ENCODE results near the gene TXLNB.
"Not testable (repeated sequence)": the region's sequence is repeated elsewhere in the genome, so short reads cannot be mapped to it uniquely, and the experiment has no call there.

TXLNB gene

GRCh38 chr6:139293230-139293629 lies 1.4 kb upstream of the TXLNB start:
- not testable (repeated sequence) for H3K36me3 ChIP-seq (ENCODE audit: control insufficient read depth, insufficient read depth, low read length); DNase-seq; H3K9me3 ChIP-seq (ENCODE audit: control insufficient read depth, low read length); H3K27me3 ChIP-seq (replicated peaks; ENCODE audit: control insufficient read depth, insufficient read depth, low read length, poor library complexity, severe bottlenecking); H3K4me3 ChIP-seq (ENCODE audit: insufficient read depth, low read depth, low read length, poor library complexity, severe bottlenecking)
- Histone ChIP-seq H3K4me1 (ENCODE audit: control insufficient read depth, insufficient read depth, low read length, poor library complexity, severe bottlenecking) (peaks cover 40% of the 10 kb centered on the region), H3K27ac (ENCODE audit: insufficient read depth, low read length, poor library complexity, severe bottlenecking) (peak overlapping the region; percentile 18)

- Histone ChIP-seq H3K36me3 (ENCODE audit: control insufficient read depth, insufficient read depth, low read length) (no peaks in the 10 kb centered on the region), H3K27ac (ENCODE audit: insufficient read depth, low read length, poor library complexity, severe bottlenecking) (peak overlapping the region; percentile 71), H3K4me1 (ENCODE audit: control insufficient read depth, insufficient read depth, low read length, poor library complexity, severe bottlenecking) (peaks cover 40% of the 10 kb centered on the region), H3K27me3 (replicated peaks; ENCODE audit: control insufficient read depth, insufficient read depth, low read length, poor library complexity, severe bottlenecking) (no peaks in the 10 kb centered on the region), H3K9me3 (ENCODE audit: control insufficient read depth, low read length) (no peaks in the 10 kb centered on the region), H3K4me3 (ENCODE audit: insufficient read depth, low read depth, low read length, poor library complexity, severe bottlenecking) (peak overlapping the region; percentile 17)
- peak in 1 of 3 donors; percentile 12 for DNase-seq
These were observed 949 bp downstream of the TXLNB start for GRCh38 chr6:139290787-139291311.

GRCh38 chr6:139289233-139289632 lies 2.6 kb downstream of the TXLNB start:
- Histone ChIP-seq H3K36me3 (ENCODE audit: control insufficient read depth, insufficient read depth, low read length) (no peaks in the 10 kb centered on the region), H3K27ac (ENCODE audit: insufficient read depth, low read length, poor library complexity, severe bottlenecking) (no peak overlapping the region), H3K4me1 (ENCODE audit: control insufficient read depth, insufficient read depth, low read length, poor library complexity, severe bottlenecking) (peaks cover 35% of the 10 kb centered on the region), H3K27me3 (replicated peaks; ENCODE audit: control insufficient read depth, insufficient read depth, low read length, poor library complexity, severe bottlenecking) (no peaks in the 10 kb centered on the region), H3K9me3 (ENCODE audit: control insufficient read depth, low read length) (no peaks in the 10 kb centered on the region), H3K4me3 (ENCODE audit: insufficient read depth, low read depth, low read length, poor library complexity, severe bottlenecking) (no peak overlapping the region)
- no peak for DNase-seq

GRCh38 chr6:139288496-139289040 lies 3.2 kb downstream of the TXLNB start:
- Histone ChIP-seq H3K27me3 (replicated peaks; ENCODE audit: control insufficient read depth, insufficient read depth, low read length, poor library complexity, severe bottlenecking) (no peaks in the 10 kb centered on the region), H3K4me1 (ENCODE audit: control insufficient read depth, insufficient read depth, low read length, poor library complexity, severe bottlenecking) (peaks cover 32% of the 10 kb centered on the region), H3K36me3 (ENCODE audit: control insufficient read depth, insufficient read depth, low read length) (no peaks in the 10 kb centered on the region), H3K27ac (ENCODE audit: insufficient read depth, low read length, poor library complexity, severe bottlenecking) (no peak overlapping the region), H3K9me3 (ENCODE audit: control insufficient read depth, low read length) (no peaks in the 10 kb centered on the region), H3K4me3 (ENCODE audit: insufficient read depth, low read depth, low read length, poor library complexity, severe bottlenecking) (no peak overlapping the region)
- no peak for DNase-seq

GRCh38 chr6:139287868-139288267 lies 3.9 kb downstream of the TXLNB start:
- peaks cover 25% of the 10 kb centered on the region for H3K4me1 ChIP-seq (ENCODE audit: control insufficient read depth, insufficient read depth, low read length, poor library complexity, severe bottlenecking)
- H3K4me3 ChIP-seq (ENCODE audit: insufficient read depth, low read depth, low read length, poor library complexity, severe bottlenecking) = no peak overlapping the region
- DNase-seq = no peak
- H3K9me3 ChIP-seq (ENCODE audit: control insufficient read depth, low read length) = no peaks in the 10 kb centered on the region
- H3K36me3 ChIP-seq (ENCODE audit: control insufficient read depth, insufficient read depth, low read length) = no peaks in the 10 kb centered on the region
- no peak overlapping the region for H3K27ac ChIP-seq (ENCODE audit: insufficient read depth, low read length, poor library complexity, severe bottlenecking)
- no peaks in the 10 kb centered on the region for H3K27me3 ChIP-seq (replicated peaks; ENCODE audit: control insufficient read depth, insufficient read depth, low read length, poor library complexity, severe bottlenecking)

GRCh38 chr6:139286438-139286837 lies 5.4 kb downstream of the TXLNB start:
- H3K4me1 ChIP-seq (ENCODE audit: control insufficient read depth, insufficient read depth, low read length, poor library complexity, severe bottlenecking) = peaks cover 15% of the 10 kb centered on the region
- not testable (repeated sequence) for H3K27me3 ChIP-seq (replicated peaks; ENCODE audit: control insufficient read depth, insufficient read depth, low read length, poor library complexity, severe bottlenecking); H3K27ac ChIP-seq (ENCODE audit: insufficient read depth, low read length, poor library complexity, severe bottlenecking); H3K36me3 ChIP-seq (ENCODE audit: control insufficient read depth, insufficient read depth, low read length); DNase-seq; H3K9me3 ChIP-seq (ENCODE audit: control insufficient read depth, low read length); H3K4me3 ChIP-seq (ENCODE audit: insufficient read depth, low read depth, low read length, poor library complexity, severe bottlenecking)

- Histone ChIP-seq H3K27me3 (replicated peaks; ENCODE audit: control insufficient read depth, insufficient read depth, low read length, poor library complexity, severe bottlenecking) (no peaks in the 10 kb centered on the region), H3K36me3 (ENCODE audit: control insufficient read depth, insufficient read depth, low read length) (no peaks in the 10 kb centered on the region), H3K27ac (ENCODE audit: insufficient read depth, low read length, poor library complexity, severe bottlenecking) (no peak overlapping the region), H3K9me3 (ENCODE audit: control insufficient read depth, low read length) (no peaks in the 10 kb centered on the region), H3K4me3 (ENCODE audit: insufficient read depth, low read depth, low read length, poor library complexity, severe bottlenecking) (no peak overlapping the region), H3K4me1 (ENCODE audit: control insufficient read depth, insufficient read depth, low read length, poor library complexity, severe bottlenecking) (peaks cover 9% of the 10 kb centered on the region)
- DNase-seq = no peak
These were observed 6.2 kb downstream of the TXLNB start for GRCh38 chr6:139285590-139285989.

GRCh38 chr6:139284789-139285188 lies 7.0 kb downstream of the TXLNB start:
- peaks cover 6% of the 10 kb centered on the region for H3K4me1 ChIP-seq (ENCODE audit: control insufficient read depth, insufficient read depth, low read length, poor library complexity, severe bottlenecking)
- H3K36me3 ChIP-seq (ENCODE audit: control insufficient read depth, insufficient read depth, low read length) = no peaks in the 10 kb centered on the region
- DNase-seq = no peak
- H3K27me3 ChIP-seq (replicated peaks; ENCODE audit: control insufficient read depth, insufficient read depth, low read length, poor library complexity, severe bottlenecking) = no peaks in the 10 kb centered on the region
- no peaks in the 10 kb centered on the region for H3K9me3 ChIP-seq (ENCODE audit: control insufficient read depth, low read length)
- H3K4me3 ChIP-seq (ENCODE audit: insufficient read depth, low read depth, low read length, poor library complexity, severe bottlenecking) = no peak overlapping the region
- H3K27ac ChIP-seq (ENCODE audit: insufficient read depth, low read length, poor library complexity, severe bottlenecking) = no peak overlapping the region

GRCh38 chr6:139282684-139283083 lies 9.1 kb downstream of the TXLNB start:
- DNase-seq = no peak
- H3K9me3 ChIP-seq (ENCODE audit: control insufficient read depth, low read length) = no peaks in the 10 kb centered on the region

GRCh38 chr6:139278190-139278589 lies 13.6 kb downstream of the TXLNB start:
- H3K27me3 ChIP-seq (replicated peaks; ENCODE audit: control insufficient read depth, insufficient read depth, low read length, poor library complexity, severe bottlenecking) = no peaks in the 10 kb centered on the region
- no peaks in the 10 kb centered on the region for H3K9me3 ChIP-seq (ENCODE audit: control insufficient read depth, low read length)
- H3K27ac ChIP-seq (ENCODE audit: insufficient read depth, low read length, poor library complexity, severe bottlenecking) = no peak overlapping the region
- no peak overlapping the region for H3K4me3 ChIP-seq (ENCODE audit: insufficient read depth, low read depth, low read length, poor library complexity, severe bottlenecking)
- no peaks in the 10 kb centered on the region for H3K36me3 ChIP-seq (ENCODE audit: control insufficient read depth, insufficient read depth, low read length)
- H3K4me1 ChIP-seq (ENCODE audit: control insufficient read depth, insufficient read depth, low read length, poor library complexity, severe bottlenecking) = peaks cover 5% of the 10 kb centered on the region
- no peak for DNase-seq

More at GRCh38 chr6:139282684-139283083, 9.1 kb downstream of the TXLNB start:
- H3K36me3 ChIP-seq (ENCODE audit: control insufficient read depth, insufficient read depth, low read length) = no peaks in the 10 kb centered on the region
- H3K27me3 ChIP-seq (replicated peaks; ENCODE audit: control insufficient read depth, insufficient read depth, low read length, poor library complexity, severe bottlenecking) = no peaks in the 10 kb centered on the region
- H3K4me1 ChIP-seq (ENCODE audit: control insufficient read depth, insufficient read depth, low read length, poor library complexity, severe bottlenecking) = peaks cover 5% of the 10 kb centered on the region
- no peak overlapping the region for H3K4me3 ChIP-seq (ENCODE audit: insufficient read depth, low read depth, low read length, poor library complexity, severe bottlenecking)
- H3K27ac ChIP-seq (ENCODE audit: insufficient read depth, low read length, poor library complexity, severe bottlenecking) = no peak overlapping the region
